GM10248 (cell line): ENCODE results near the gene UPK1A.

Source experiments
- CTCF ChIA-PET: fragments of 300-600 bp; sonication (Branson Sonifier 250); formaldehyde crosslinking; extraction: SDS; loops from one replicate; lab custom pipeline; 2021; ENCODE audit warnings: antibody characterized with exemption; lab: Yijun Ruan, JAX
- POLR2A ChIA-PET: fragments of 350-650 bp; sonication (Branson Sonifier 250); formaldehyde crosslinking; extraction: SDS; loops from one replicate; lab custom pipeline; 2020; ENCODE audit warnings: antibody characterized with exemption; lab: Yijun Ruan, JAX
- DNase-seq: peaks from one replicate; pipeline ENCODE4 v3.0.0; 2012; ENCODE audit errors: extremely low spot score
- CTCF ChIP-seq: IDR thresholded peaks from 2 replicates; pipeline ENCODE4 v1.5.1; 2012; ENCODE audit warnings: mild to moderate bottlenecking, low read depth; ENCODE audit errors: extremely low read depth, missing control alignments, control extremely low read depth

UPK1A gene

DNA sequence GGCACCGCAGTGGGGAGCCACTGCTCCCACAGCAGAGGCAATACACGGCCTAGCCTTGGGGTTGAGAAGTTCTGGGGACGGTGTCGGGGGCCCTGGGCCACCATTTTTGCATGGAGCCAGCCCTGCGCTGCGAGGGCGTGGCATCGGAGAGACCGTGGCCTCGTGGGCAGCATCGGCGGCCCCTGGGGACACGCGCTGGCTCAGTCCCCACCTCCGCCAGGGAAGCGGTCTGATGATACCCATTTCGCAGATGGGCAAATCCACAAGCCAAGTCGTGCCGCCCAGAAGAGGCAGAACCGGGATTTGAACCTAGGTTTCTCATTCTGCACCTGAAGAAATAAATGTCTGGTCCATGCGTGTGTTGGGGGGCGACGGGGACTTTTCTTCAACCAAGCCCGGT is 1.2 kb upstream of the UPK1A start:
- ChIA-PET POLR2A (no interaction called here), CTCF (no interaction called here)
- TF ChIP-seq CTCF: no peak
- DNase-seq: no peak

- ChIA-PET CTCF (interaction anchor here (0.8 kb wide), 1 partner anchor 29 kb away, joined by 3 read pairs; no protein-coding TSS in a partner anchor), POLR2A (interaction anchor here (0.8 kb wide), 1 partner anchor 17 kb away, joined by 3 read pairs; the partner anchor contains the start of gene COX6B1)
- DNase-seq: no peak
- TF ChIP-seq CTCF: no peak
Observed at GRCh38 chr19:35665604-35666003, 713 bp upstream of the UPK1A start.

- DNase-seq: no peak
- no peak for TF ChIP-seq CTCF
- CTCF ChIA-PET: interaction anchor here (1.4 kb wide), 1 partner anchor 280 kb away, joined by 3 read pairs; no protein-coding TSS in a partner anchor
- POLR2A ChIA-PET: no interaction called here
Observed at GRCh38 chr19:35669566-35669965, 3.2 kb downstream of the UPK1A start.

- TF ChIP-seq CTCF: no peak
- ChIA-PET CTCF (no interaction called here), POLR2A (no interaction called here)
- no peak for DNase-seq
Observed at GRCh38 chr19:35669974-35670373, 3.7 kb downstream of the UPK1A start.

DNA sequence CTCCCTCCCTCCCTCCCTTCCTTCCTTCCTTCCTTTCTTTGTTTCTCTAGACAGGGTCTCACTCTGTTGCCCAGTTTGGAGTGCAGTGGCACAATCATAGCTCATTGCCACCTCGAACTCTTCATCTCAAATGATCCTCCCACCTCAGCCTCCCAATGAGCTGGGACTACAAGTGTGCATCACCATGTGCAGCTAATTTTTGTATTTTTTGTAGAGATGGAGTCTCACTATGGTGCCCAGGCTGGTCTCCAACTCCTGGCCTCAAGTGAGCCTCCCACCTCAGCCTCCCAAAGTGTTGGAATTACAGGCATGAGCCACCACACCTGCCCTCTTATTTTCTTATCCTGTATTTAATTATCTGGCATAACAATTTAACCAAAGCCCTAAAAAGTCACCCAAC is 4.4 kb downstream of the UPK1A start:
- no peak for DNase-seq
- CTCF ChIA-PET: no interaction called here

GRCh38 chr19:35671818-35672217 is 5.5 kb downstream of the UPK1A start:
- POLR2A ChIA-PET: no interaction called here
- CTCF ChIA-PET: interaction anchor here (0.8 kb wide), 1 partner anchor 21 kb away, joined by 3 read pairs; no protein-coding TSS in a partner anchor
- no peak for DNase-seq
- TF ChIP-seq CTCF: no peak

More for the DNA sequence above, 4.4 kb downstream of the UPK1A start:
- POLR2A ChIA-PET: no interaction called here
- no peak for TF ChIP-seq CTCF
